ENCODE data around the gene PROCA1. TPM values are rescaled to one million over a fixed set of nuclear protein-coding genes. Genes with fewer than 3 reads are reported as not detected.

Gene PROCA1
- total and polyA plus RNA-seq, 2 of the 13 experiments (the other 11 are each of a cell fraction or from before 2014, with no cell fraction given): 0.73 to 1.5 TPM

- TF ChIP-seq ZNF253 (CRISPR knock-in tag; IDR thresholded peaks at IDR 0.05; ENCODE audit: borderline replicate concordance) (0 out of 2 replicates have a peak, but pooled peaks have one; percentile 7), PHF8 (CRISPR knock-in tag; IDR thresholded peaks at IDR 0.05) (peak; percentile 8; the same call in 1 of the 2 replicates), HMGXB4 (CRISPR knock-in tag; IDR thresholded peaks at IDR 0.05; ENCODE audit: borderline replicate concordance in 1 of 2, low read depth in 1 of 2) (peak; percentile 8 to 35; a peak in 1 of 4 replicates), ETS1 (CRISPR knock-in tag; IDR thresholded peaks at IDR 0.05) (no peak), SRY (CRISPR knock-in tag; IDR thresholded peaks at IDR 0.05) (no peak), SKIL (CRISPR knock-in tag; IDR thresholded peaks at IDR 0.05; ENCODE audit: borderline replicate concordance) (no peak), ZHX2 (IDR thresholded peaks at IDR 0.05; ENCODE audit: low read depth) (no peak), ZHX2 (CRISPR knock-in tag; IDR thresholded peaks at IDR 0.05; ENCODE audit: borderline replicate concordance) (0 out of 2 replicates have a peak, but pooled peaks have one; percentile 0), MLX (CRISPR knock-in tag; IDR thresholded peaks at IDR 0.05) (no peak), DMAP1 (CRISPR knock-in tag; IDR thresholded peaks at IDR 0.05) (peak; percentile 6), ZBTB37 (CRISPR knock-in tag; IDR thresholded peaks at IDR 0.05) (no peak)
Observed at GRCh38 chr17:28720247-28720996, 8.7 kb upstream of the PROCA1 start (continued).

Measured in HepG2 (cell line).